HG02840 (cell line): ENCODE results near the gene BEST3.

Experiments used
- ATAC-seq: cut with Tn5 transposase; IDR thresholded peaks from one replicate; pipeline ENCODE4 v1.9.1; 2021; ENCODE audit warnings: mild to moderate bottlenecking, moderate library complexity, moderate number of reproducible peaks; ENCODE audit not compliant: unreplicated experiment, low FRiP score

BEST3 gene

GRCh38 chr12:69698769-69699540 is at the start of gene BEST3:
TSS of gene BEST3 (minus strand) at chr12:69699303. CDS start at chr12:69697798, 1,505 bp downstream.
- ATAC-seq, result no peak

GRCh38 chr12:69744109-69744508 is 45.0 kb upstream of the BEST3 start:
- no peak for ATAC-seq

- ATAC-seq, result peak; percentile 43
These were observed 40.4 kb upstream of the BEST3 start for GRCh38 chr12:69739287-69740191.

GRCh38 chr12:69738351-69739286 is 39.5 kb upstream of the BEST3 start, which contains the start of gene RAB3IP:
TSS of gene RAB3IP (plus strand) at chr12:69738860. CDS start at chr12:69755409, 16,549 bp downstream.
- peak; percentile 80 for ATAC-seq

GRCh38 chr12:69733638-69734037 is 34.5 kb upstream of the BEST3 start:
- ATAC-seq, result no peak

- ATAC-seq, result no peak
These were observed 33.0 kb upstream of the BEST3 start for GRCh38 chr12:69732088-69732487.

GRCh38 chr12:69726922-69727321 is 27.8 kb upstream of the BEST3 start:
- ATAC-seq, result no peak

- ATAC-seq, result no peak
These were observed 21.6 kb upstream of the BEST3 start for GRCh38 chr12:69720750-69721149.

GRCh38 chr12:69719336-69720316 is 20.5 kb upstream of the BEST3 start:
- ATAC-seq, result no peak

GRCh38 chr12:69714542-69714941 is 15.4 kb upstream of the BEST3 start:
- no peak for ATAC-seq

- no peak for ATAC-seq
These were observed 13.7 kb upstream of the BEST3 start for GRCh38 chr12:69712826-69713225.

- ATAC-seq, result no peak
These were observed 9.5 kb upstream of the BEST3 start for GRCh38 chr12:69708649-69709048.

GRCh38 chr12:69704357-69704756 is 5.3 kb upstream of the BEST3 start:
- ATAC-seq, result no peak

- no peak for ATAC-seq
These were observed 4.1 kb upstream of the BEST3 start for GRCh38 chr12:69703146-69703642.

GRCh38 chr12:69701826-69702225 is 2.7 kb upstream of the BEST3 start:
- no peak for ATAC-seq

- no peak for ATAC-seq
These were observed 1.0 kb downstream of the BEST3 start for GRCh38 chr12:69698054-69698453.

GRCh38 chr12:69694123-69694522 is 5.0 kb downstream of the BEST3 start:
- ATAC-seq, result no peak

- ATAC-seq, result no peak
These were observed 9.5 kb downstream of the BEST3 start for GRCh38 chr12:69689638-69690037.
